Neural cell (in vitro differentiated cells): ENCODE results near the gene SCG5.

Source experiments
- EP300 ChIP-seq: fragments of 450-650 bp; conservative IDR thresholded peaks from 2 replicates; pipeline ENCODE4 v1.6.1; 2014; ENCODE audit warnings: antibody characterized with exemption, mild to moderate bottlenecking, moderate library complexity; ENCODE audit not compliant: poor library complexity, severe bottlenecking
- EZH2 ChIP-seq: fragments of 200-600, 300-800 bp; shearing (Covaris generic), sonication (generic); IDR thresholded peaks from 2 replicates; pipeline ENCODE4 v1.6.1; 2014; ENCODE audit warnings: antibody characterized with exemption, low read length, borderline replicate concordance, mild to moderate bottlenecking; ENCODE audit not compliant: insufficient read depth, poor library complexity, severe bottlenecking
- POLR2AphosphoS5 ChIP-seq: IDR thresholded peaks from 2 replicates; pipeline ENCODE4 v1.6.1; 2012
- SMC3 ChIP-seq: fragments of 450-650 bp; conservative IDR thresholded peaks from 2 replicates; pipeline ENCODE4 v1.6.1; 2014; ENCODE audit warnings: antibody characterized with exemption, mild to moderate bottlenecking, moderate library complexity; ENCODE audit not compliant: poor library complexity
- TAF1 ChIP-seq: IDR thresholded peaks from 2 replicates; pipeline ENCODE4 v1.6.1; 2012; ENCODE audit warnings: low read depth
- TF ChIP-seq, protein P1 (sequence below): fragments of 450-650 bp; IDR thresholded peaks from 2 replicates; pipeline ENCODE4 v1.5.1; 2014; ENCODE audit warnings: antibody characterized with exemption, mild to moderate bottlenecking, moderate library complexity; ENCODE audit not compliant: poor library complexity, severe bottlenecking
- TF ChIP-seq, protein P2 (sequence below): IDR thresholded peaks from 2 replicates; pipeline ENCODE4 v1.6.1; 2012; ENCODE audit warnings: borderline replicate concordance

DNA sequence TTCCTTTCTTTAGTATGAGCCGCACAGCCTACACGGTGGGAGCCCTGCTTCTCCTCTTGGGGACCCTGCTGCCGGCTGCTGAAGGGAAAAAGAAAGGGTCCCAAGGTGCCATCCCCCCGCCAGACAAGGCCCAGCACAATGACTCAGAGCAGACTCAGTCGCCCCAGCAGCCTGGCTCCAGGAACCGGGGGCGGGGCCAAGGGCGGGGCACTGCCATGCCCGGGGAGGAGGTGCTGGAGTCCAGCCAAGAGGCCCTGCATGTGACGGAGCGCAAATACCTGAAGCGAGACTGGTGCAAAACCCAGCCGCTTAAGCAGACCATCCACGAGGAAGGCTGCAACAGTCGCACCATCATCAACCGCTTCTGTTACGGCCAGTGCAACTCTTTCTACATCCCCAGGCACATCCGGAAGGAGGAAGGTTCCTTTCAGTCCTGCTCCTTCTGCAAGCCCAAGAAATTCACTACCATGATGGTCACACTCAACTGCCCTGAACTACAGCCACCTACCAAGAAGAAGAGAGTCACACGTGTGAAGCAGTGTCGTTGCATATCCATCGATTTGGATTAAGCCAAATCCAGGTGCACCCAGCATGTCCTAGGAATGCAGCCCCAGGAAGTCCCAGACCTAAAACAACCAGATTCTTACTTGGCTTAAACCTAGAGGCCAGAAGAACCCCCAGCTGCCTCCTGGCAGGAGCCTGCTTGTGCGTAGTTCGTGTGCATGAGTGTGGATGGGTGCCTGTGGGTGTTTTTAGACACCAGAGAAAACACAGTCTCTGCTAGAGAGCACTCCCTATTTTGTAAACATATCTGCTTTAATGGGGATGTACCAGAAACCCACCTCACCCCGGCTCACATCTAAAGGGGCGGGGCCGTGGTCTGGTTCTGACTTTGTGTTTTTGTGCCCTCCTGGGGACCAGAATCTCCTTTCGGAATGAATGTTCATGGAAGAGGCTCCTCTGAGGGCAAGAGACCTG is 89.5 kb downstream of the SCG5 start:
- TF ChIP-seq SMC3 (no peak), POLR2AphosphoS5 (no peak), EP300 (no peak), TAF1 (no peak), EZH2 (no peak)
- TF ChIP-seq, protein P1, sequence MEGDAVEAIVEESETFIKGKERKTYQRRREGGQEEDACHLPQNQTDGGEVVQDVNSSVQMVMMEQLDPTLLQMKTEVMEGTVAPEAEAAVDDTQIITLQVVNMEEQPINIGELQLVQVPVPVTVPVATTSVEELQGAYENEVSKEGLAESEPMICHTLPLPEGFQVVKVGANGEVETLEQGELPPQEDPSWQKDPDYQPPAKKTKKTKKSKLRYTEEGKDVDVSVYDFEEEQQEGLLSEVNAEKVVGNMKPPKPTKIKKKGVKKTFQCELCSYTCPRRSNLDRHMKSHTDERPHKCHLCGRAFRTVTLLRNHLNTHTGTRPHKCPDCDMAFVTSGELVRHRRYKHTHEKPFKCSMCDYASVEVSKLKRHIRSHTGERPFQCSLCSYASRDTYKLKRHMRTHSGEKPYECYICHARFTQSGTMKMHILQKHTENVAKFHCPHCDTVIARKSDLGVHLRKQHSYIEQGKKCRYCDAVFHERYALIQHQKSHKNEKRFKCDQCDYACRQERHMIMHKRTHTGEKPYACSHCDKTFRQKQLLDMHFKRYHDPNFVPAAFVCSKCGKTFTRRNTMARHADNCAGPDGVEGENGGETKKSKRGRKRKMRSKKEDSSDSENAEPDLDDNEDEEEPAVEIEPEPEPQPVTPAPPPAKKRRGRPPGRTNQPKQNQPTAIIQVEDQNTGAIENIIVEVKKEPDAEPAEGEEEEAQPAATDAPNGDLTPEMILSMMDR: no peak
- TF ChIP-seq, protein P2, sequence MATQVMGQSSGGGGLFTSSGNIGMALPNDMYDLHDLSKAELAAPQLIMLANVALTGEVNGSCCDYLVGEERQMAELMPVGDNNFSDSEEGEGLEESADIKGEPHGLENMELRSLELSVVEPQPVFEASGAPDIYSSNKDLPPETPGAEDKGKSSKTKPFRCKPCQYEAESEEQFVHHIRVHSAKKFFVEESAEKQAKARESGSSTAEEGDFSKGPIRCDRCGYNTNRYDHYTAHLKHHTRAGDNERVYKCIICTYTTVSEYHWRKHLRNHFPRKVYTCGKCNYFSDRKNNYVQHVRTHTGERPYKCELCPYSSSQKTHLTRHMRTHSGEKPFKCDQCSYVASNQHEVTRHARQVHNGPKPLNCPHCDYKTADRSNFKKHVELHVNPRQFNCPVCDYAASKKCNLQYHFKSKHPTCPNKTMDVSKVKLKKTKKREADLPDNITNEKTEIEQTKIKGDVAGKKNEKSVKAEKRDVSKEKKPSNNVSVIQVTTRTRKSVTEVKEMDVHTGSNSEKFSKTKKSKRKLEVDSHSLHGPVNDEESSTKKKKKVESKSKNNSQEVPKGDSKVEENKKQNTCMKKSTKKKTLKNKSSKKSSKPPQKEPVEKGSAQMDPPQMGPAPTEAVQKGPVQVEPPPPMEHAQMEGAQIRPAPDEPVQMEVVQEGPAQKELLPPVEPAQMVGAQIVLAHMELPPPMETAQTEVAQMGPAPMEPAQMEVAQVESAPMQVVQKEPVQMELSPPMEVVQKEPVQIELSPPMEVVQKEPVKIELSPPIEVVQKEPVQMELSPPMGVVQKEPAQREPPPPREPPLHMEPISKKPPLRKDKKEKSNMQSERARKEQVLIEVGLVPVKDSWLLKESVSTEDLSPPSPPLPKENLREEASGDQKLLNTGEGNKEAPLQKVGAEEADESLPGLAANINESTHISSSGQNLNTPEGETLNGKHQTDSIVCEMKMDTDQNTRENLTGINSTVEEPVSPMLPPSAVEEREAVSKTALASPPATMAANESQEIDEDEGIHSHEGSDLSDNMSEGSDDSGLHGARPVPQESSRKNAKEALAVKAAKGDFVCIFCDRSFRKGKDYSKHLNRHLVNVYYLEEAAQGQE: no peak
